ENCODE results near the gene NFATC3.

The NFATC3 gene

GRCh38 chr16:68234188-68235107 lies 149.3 kb downstream of the NFATC3 start:
- peak; percentile 19 for DNase-seq

GRCh38 chr16:68235108-68235886 lies 150.1 kb downstream of the NFATC3 start:
- DNase-seq, result peak; percentile 35

- no peak for DNase-seq
Measured at GRCh38 chr16:68235887-68236136, 150.6 kb downstream of the NFATC3 start, which contains the start of gene ESRP2. TSS of gene ESRP2 (minus strand) at chr16:68236127. CDS start at chr16:68236045, 82 bp downstream.

- peak; percentile 36 for DNase-seq
Measured at GRCh38 chr16:68236137-68236825, 151.1 kb downstream of the NFATC3 start.

- DNase-seq, result peak; percentile 24
Measured at GRCh38 chr16:68236826-68237242, 151.7 kb downstream of the NFATC3 start.

GRCh38 chr16:68237243-68238028 lies 152.3 kb downstream of the NFATC3 start:
- DNase-seq, result peak; percentile 94

- no peak for DNase-seq
Measured at GRCh38 chr16:68238029-68238345, 152.8 kb downstream of the NFATC3 start.

- no peak for DNase-seq
Measured at GRCh38 chr16:68242085-68242484, 156.9 kb downstream of the NFATC3 start.

GRCh38 chr16:68242926-68243858 lies 158.0 kb downstream of the NFATC3 start:
- DNase-seq, result no peak

- no peak for DNase-seq
Measured at GRCh38 chr16:68244481-68244902, 159.3 kb downstream of the NFATC3 start.

GRCh38 chr16:68244903-68245853 lies 160.0 kb downstream of the NFATC3 start, which contains the start of gene PLA2G15:
TSS of gene PLA2G15 (plus strand) at chr16:68245373. CDS start at chr16:68245427, 54 bp downstream.
- peak; percentile 66 for DNase-seq

GRCh38 chr16:68246121-68246520 lies 161.0 kb downstream of the NFATC3 start:
- DNase-seq, result no peak

GRCh38 chr16:68246666-68247065 lies 161.5 kb downstream of the NFATC3 start:
- DNase-seq, result no peak

- DNase-seq, result no peak
Measured at GRCh38 chr16:68247400-68247799, 162.2 kb downstream of the NFATC3 start.

- no peak for DNase-seq
Measured at GRCh38 chr16:68247932-68248331, 162.8 kb downstream of the NFATC3 start.

- no peak for DNase-seq
Measured at GRCh38 chr16:68249371-68249770, 164.2 kb downstream of the NFATC3 start.

- DNase-seq, result no peak
Measured at GRCh38 chr16:68250951-68251350, 165.8 kb downstream of the NFATC3 start.

GRCh38 chr16:68251832-68252231 lies 166.7 kb downstream of the NFATC3 start:
- no peak for DNase-seq

GRCh38 chr16:68252383-68252782 lies 167.2 kb downstream of the NFATC3 start:
- DNase-seq, result no peak

- DNase-seq, result no peak
Measured at GRCh38 chr16:68253721-68254120, 168.6 kb downstream of the NFATC3 start.

Measured in NCI-H526 treated with DMSO at 0.1 percent for 48 hours (cell line).